GM21360 (cell line): ENCODE results near the gene PRRC2B.
"Not testable (repeated sequence)": the region's sequence is repeated elsewhere in the genome, so short reads cannot be mapped to it uniquely, and the experiment has no call there.

Experiments
- ATAC-seq: cut with Tn5 transposase; IDR thresholded peaks from one replicate; pipeline ENCODE4 v1.9.1; 2021; ENCODE audit warnings: mild to moderate bottlenecking, moderate library complexity; ENCODE audit not compliant: unreplicated experiment

Gene PRRC2B

DNA sequence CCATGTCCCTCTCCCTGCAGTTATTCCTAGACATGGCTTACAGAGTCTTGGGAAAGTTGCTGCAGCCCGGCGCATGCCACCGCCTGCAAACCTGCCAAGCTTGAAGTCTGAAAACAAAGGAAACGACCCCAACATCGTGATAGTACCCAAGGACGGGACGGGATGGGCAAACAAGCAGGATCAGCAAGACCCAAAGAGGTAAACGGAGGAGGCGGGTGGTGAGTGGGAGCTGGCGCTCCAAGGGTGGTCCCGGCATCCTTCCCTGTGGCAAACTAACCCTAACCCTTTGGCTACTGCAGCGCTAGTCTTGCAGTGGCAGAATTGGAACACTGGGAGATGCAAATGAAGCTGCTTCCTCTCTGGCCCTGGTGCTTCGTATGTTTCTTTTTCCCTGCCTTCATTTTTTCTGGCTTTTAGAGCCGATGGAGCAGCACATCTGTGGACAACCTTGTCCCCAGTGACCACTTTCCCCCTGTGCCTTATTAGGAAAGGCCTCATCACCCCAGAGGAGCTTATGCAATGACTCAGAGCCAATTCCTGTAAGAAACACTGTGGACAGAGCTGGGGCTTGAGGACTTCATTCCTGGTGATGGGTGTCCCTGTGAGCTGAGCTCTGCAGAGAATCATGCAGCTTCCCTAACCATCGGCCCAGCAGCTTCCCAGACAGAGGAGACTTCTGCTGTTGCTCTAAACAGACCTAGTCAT, 38.9 kb downstream of the PRRC2B start:
- ATAC-seq: no peak

DNA sequence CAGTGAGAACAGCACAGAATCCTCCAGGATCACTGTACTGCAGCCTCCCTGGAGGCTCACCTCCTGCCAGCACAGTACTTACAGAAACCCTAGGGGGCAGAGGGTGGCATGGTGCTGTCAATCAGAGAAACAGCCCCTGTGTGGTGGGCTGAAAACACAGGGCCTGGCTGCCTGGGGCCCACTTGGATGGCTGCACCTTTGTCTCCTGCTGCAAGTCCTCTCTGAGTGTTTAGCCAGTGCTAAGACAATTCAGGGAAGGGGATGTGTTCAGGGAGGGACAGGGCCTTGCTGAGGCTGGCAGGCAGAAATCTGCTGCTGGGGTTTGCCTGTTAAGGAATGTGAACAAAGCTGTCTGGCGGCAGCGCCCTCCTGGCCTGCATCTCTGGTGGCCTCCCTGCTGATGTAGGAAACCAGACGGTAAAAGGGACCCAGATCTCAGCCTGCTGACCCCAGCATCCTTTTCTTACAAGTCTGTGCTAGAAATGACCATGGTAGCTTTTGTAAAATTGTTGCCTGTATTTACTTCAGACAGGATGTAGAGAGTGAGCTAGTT, 39.5 kb downstream of the PRRC2B start:
- ATAC-seq: no peak

DNA sequence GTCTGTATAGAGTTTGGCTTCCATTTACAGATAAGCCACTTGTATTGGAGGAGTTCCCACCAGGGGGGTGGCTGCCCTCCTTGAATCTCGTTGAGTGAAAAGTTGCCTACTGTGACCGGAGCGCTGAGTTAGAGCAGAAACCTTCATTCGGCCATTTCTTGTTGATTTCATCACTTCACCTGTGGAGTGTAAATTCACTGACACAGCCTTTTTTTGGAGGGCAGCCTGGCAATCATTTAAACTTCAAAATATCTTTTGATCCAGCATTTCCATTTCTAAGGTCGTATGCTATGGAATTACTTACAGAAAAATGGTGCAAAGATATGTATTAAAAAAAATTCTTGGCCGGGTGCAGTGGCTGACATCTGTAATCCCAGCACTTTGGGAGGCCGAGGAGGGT, 40.8 kb downstream of the PRRC2B start:
- ATAC-seq: no peak

DNA sequence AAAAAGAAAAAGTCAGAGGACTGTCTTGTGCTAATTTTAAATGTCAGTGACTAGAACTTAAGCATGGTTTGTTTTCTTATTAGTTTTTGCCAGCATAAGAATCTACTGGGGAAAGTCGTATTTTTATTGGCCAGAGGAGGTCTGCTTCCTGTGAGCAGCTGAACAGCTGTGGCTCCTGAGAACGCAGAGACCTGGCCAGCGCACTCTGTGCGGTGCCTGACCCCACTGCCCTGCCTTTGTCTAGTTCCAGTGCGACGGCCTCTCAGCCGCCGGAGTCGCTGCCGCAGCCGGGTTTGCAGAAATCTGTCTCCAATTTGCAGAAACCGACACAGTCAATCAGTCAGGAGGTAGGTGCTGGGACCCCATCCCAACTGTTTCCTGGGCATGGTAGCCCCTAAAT, 42.5 kb downstream of the PRRC2B start:
- no peak for ATAC-seq

DNA sequence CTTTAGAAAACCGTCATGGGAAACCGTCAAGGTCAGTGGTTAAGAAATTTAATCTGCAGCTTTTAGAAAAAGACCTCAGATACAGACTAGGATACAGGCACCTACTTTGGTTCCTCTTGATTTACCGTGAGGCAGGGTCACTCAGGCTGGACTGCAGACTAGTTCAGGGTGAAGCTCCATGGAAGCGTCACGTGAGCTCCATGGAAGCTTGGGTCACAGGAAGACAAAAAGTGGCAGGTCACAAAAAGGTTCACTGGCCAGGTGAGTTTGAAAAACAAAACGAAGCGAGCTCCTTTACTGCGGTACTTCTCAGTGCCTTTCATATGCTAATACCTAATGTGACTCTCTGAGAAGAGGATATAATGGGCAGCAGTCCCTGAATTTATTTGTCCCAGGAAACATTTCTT, 43.0 kb downstream of the PRRC2B start:
- ATAC-seq: no peak

DNA sequence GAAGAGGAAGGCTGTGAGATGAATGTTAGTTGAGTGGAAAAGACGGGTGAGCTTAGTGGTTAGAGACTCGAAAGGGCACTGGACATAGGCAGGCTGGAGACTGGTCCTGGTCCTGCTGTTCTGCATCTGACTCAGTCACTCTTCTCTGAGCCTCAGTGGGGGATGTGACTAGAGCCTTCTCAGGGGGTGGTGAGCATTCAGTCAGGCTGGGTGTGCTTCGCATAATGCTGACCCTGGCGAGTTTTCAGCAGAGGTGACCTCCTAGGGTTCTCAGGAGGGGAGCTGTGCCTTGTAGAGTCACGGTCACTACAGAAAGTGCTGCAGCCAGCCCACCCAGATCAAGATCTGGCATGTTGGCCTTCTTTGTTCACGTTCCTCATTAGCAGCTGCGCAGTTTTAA, 44.3 kb downstream of the PRRC2B start:
- ATAC-seq: no peak

DNA sequence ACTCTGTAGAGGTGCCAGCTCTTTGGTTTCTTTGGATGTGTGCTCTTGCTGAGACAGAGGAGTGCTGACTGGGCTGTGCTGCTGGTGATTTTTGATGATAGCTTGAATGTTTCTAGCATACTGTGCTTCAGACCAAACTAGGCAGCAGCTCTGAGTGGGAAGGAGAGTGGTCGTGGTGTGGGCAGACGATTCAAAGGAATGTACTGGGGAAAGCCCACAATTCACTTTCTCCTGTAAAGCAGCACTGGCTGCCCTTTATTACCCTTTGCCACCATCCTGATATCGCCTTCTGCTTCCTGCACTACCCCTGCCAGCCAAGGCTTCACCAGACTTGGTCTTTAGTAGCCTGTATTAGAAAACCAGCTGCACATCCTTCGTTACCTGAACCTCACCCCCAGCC, 45.3 kb downstream of the PRRC2B start:
- ATAC-seq: no peak

DNA sequence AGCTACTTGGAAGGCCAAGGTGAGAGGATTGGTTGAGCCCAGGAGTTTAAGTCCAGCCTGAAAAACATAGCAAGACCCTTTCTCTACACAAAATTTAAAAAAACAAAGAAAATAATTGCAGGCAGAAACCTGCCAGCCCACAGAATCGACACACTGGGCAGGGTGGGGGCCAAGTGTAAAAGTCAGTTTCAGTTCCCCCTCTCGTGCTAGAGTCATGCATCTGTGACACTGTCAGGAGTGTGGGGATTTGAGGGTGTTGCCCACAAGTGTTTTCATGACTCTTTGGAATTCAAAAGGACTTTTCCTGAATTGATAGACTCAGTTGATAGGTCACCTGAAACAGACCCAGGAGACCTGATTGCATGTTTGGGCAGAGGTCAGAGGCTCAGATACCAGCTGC, 47.6 kb downstream of the PRRC2B start:
- no peak for ATAC-seq

DNA sequence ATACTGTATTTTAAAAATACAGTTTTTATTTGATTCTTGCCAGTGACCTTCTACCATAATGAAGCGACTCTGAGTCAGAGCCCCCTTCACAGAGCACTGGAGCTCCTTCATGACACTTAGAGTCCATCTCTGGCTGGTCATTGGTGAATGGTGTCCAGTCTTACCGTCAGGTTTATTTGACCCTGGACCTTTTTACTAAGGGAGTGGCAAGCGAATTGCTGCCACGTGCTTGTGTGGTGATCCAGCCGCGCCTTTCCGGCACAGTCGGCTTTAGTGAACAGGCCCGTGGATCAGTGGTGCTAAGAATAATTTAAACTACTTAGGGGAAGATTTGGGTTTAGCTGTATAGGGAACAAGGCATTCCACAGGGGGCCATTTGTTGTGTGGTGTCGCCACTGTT, 48.5 kb downstream of the PRRC2B start:
- ATAC-seq: no peak

DNA sequence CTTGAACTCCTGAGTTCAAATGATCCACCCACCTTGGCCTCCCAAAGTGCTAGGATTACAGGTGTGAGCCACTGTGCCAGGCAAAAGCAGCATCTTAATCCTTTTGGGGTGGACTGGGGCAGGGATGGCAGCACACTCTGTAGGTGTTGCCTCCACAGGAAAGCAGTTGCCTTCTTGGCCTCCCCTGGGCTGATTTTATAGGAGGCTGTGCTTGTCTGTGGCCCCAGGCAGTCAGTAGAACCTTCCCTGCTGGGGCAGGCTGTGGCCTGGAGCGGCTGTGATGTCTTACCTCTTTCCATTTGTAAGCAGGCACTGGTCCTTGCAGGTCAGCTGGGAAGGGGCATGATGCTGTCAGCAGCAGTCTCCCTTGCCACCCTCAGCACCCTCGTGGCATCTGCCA, 49.8 kb downstream of the PRRC2B start:
- no peak for ATAC-seq

DNA sequence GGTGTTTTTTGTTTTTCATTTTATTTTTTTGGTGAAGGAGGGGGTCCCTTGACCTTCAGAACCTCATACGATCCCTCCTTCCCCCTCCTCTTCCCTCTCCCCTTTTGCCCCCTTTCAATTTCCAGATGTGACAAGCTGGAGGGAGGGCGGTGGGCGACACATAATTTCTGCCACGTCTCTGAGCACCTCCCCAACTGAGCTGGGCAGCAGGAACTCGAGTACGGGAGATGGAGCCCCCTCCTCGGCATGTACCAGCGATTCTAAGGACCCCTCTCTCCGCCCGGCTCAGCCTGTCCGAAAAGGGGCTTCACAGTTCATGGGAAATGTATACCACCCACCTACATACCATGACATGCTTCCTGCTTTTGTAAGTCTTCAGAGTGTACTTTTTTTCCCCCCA, 52.4 kb downstream of the PRRC2B start:
- no peak for ATAC-seq

DNA sequence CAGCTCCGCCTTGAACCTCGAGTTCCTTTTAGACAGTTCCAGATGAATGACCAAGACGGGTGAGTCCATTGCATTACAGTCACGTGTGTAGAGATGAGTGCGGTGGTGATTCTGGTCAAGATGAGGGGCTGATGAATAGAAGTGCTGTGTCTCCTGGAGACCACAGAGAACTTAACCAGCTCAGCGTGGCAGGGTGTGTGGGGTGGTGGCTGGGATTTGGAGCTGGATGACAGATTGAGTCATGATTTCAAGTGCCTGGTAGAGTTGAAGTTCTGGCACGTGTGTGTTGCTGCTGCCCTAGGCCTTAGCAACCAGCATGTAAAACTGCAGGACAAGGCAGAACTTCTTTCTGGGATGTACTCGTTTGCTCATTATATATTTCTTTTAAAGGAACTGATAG, 53.3 kb downstream of the PRRC2B start:
- ATAC-seq: no peak

DNA sequence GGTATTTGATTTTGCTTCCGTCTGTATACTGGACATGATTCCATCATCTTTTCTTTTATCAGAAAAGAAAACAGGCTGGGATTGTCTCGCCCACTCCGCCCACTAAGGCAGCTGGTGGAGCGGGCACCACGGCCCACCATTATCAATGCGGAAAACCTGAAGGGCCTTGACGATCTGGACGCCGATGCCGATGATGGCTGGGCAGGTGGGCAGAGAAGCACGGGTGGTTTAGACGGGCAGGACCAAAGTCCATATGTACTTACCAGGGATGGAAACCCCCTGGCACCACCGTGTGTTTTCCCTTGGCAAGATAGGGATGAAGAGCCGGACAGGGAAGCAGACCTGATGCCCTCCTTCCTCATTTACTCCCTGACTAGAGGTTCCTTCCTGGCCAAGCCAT, 53.7 kb downstream of the PRRC2B start:
- no peak for ATAC-seq

DNA sequence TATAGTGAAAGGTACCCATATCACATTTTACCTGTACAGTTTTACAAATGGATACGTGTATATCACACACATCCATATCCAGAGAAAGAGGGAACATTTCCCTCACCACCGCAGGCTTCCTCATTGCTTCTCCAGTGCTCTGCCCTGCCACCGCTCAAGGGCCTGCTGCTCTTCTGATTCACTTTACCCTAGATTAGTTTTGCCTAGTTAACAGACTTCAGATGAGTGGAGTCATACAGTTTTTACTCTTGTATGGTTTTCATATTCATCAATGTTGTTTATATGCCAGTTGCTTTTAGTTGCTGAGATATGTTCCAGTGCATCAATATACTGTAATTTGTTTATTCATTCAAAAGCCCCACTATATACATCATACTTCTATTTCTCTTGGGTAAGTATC, 54.9 kb downstream of the PRRC2B start:
- ATAC-seq: no peak

DNA sequence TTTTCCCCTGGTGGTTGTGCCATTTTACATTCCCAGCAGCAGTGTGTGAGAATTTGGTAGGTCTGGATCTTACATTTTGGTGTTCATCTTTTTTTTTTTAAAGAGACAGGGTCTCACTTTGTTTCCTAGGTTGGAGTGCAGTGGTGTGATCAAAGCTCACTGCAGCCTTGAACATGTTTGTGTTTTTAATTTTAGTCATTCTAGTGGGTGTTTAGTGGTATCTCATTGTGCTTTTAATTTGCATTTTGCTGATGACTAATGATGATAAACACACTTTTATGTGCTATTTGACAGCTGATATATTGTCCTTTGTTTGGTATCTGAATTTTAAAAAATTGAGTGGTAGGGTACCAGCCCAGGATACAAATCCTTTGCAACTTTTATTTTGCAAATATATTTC, 55.4 kb downstream of the PRRC2B start:
- no peak for ATAC-seq

DNA sequence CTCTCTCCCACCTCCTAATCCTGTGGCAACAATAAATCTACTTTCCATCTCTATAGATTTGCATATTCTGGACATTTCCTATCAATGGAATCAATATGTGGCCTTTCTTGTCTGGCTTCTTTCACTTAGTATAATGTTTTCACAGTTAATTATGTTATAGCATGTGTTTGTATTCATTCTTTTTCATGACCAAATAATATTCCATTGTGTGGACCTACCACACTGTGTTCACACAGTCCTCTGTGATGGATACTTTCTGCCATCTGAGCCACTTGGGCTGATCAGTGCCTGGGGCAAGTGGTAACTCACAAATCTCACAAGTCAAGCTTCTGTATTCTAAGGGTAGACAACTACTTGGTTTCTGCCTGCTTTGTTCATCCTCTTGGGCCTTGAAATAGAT, 60.1 kb downstream of the PRRC2B start:
- ATAC-seq: no peak

DNA sequence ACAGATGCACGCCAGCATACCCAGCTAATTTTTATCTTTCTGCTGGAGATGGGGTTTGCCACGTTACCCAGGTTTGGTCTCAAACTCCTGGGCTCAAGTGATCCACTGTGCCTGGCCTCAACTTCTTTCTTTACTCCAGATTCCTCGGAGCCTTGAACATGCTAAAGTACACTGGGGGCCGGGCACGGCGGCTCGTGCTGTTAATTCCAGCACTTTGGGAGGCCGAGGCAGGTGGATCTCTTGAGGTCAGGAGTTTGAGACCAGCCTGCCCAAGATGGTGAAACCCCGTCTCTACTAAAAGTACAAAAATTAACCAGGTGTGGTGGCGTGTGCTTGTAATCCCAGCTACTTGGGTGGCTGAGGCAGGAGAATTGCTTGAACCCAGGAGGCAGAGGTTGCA, 61.8 kb downstream of the PRRC2B start:
- not testable (repeated sequence) for ATAC-seq

DNA sequence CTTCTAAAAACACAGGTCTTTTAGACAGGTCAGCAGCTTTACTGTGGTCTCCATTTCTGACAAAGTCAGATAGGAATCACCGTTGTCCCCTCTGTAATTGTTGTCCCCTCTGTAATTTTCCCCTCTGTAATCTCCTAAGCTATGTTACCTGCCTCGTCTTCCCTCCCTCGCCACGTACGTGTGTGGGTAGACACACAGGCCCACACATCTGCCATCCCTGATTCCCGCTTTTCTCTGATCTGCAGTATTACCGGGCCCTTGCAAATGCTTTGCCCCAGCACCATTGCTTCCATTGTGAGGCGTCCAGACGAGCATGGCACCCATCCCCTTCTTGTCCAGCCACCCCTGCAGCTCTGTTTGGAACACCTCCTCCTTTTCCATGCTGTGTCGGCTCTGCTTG, 63.9 kb downstream of the PRRC2B start:
- no peak for ATAC-seq

DNA sequence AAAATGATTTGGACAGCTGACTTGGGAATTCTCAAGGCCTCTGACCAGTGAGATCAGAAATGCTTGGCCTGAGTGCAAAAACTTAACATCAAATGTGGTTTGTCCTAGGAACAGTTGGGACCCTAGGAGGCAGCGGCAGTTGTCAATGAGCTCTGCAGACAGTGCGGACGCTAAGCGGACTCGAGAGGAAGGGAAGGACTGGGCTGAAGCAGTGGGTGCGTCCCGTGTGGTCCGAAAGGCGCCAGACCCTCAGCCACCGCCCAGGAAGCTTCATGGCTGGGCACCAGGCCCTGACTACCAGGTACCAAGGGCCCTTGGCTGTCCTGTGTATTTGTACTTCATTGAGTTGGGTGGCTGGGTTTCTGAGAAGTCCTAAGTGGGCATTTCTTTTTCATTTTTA, 65.2 kb downstream of the PRRC2B start:
- ATAC-seq: no peak

DNA sequence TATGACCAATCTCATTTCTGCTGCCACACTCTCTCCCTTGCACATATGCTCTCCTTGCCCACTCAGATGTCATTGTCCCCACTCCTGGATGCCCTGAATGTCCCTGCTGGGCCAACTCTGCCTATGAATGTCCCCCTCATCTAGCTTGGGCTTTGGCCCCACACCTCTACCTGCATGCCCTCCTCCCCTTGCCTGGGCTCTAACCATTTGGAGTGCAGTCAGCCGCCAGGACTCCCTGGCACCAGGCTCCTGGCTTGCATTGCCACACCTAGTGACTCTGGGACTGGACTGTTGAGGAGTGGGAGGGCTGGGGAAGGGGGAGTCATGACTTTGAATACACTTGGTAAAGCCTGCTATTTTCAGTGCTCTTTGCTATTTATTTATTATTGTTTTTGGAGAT, 67.3 kb downstream of the PRRC2B start:
- no peak for ATAC-seq

DNA sequence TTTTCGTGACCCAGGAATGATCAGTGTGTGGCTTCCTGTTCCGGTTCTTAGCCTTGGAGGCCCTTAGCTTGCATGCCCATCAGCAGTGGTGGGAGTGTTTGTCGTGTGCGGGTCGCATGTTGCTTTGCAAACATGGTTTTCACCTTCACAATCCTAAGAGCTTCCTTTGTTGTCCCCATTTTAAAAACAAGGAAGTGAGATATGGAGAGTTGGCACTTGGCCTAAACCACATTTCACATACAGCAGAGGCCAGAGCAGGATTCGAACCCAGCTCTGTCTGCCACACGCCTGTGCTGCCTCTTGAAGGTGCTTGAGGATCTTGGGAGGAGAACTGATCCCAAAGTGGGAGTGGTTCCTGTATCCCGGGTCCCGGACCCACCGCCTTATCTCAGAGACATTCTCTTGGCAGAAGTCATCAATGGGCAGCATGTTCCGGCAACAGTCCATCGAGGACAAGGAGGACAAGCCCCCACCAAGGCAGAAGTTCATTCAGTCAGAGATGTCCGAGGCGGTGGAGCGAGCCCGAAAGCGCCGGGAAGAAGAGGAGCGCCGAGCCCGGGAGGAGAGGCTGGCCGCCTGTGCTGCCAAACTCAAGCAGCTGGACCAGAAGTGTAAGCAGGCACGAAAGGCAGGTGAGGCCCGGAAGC, 70.6 kb downstream of the PRRC2B start:
- ATAC-seq: no peak

DNA sequence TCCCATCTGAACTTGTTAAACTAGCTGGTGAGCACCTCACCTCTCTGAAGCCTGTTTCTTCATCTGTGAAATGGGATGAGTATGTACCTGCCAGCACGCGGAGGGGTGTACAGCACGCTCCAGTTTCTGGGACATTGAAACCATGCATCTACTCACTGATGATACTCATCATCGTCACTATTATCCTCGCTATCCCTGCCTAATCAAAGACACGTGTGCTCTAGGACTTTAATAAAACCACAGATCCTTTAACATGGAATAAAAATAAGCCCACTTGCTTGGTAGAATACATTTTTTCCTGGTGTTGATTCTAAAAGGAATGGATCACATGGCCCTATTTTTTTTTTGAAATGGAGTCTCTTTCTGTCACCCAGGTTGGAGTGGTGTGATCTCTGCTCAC, 71.5 kb downstream of the PRRC2B start:
- no peak for ATAC-seq
